COLO829 (cell line): ENCODE results near the gene KLRF1.

ENCODE experiments used
- DNase-seq: peaks from one replicate; pipeline ENCODE4 v3.0.0; 2012; ENCODE audit warnings: low spot score

The KLRF1 gene, protein sequence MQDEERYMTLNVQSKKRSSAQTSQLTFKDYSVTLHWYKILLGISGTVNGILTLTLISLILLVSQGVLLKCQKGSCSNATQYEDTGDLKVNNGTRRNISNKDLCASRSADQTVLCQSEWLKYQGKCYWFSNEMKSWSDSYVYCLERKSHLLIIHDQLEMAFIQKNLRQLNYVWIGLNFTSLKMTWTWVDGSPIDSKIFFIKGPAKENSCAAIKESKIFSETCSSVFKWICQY

DNA sequence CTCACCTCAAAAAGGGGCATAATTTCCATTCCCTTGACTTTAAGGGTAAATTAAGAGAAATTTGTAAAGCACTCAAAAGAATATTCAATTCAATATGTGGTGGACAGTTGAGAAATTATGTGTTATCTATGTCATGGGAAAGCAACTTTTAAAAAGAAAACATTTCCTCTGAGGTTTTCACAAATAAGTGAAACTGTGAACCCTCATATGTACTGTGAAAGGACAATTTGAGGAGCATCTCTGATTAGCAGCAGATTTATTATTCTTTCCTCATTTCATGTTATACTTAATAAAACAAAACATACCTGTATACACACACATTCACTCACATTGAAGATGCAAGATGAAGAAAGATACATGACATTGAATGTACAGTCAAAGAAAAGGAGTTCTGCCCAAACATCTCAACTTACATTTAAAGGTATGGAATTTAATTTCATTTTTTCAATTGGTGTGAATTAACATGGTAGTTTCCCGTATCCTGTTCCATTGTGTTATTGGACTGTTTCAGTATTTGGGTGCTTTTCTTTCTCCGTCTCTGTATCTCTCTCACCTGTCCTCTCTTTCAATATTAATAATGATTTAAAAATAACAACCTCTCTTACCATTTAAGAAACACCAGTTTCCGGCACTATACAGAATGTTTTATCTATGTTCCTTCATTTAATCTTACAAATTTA, at the start of gene KLRF1:
Gene KLRF1, plus strand, starts transcription at position 273 of the 680 bp plus-strand sequence. Its CDS starts 64 bp downstream, at position 337.
- DNase-seq: no peak

DNA sequence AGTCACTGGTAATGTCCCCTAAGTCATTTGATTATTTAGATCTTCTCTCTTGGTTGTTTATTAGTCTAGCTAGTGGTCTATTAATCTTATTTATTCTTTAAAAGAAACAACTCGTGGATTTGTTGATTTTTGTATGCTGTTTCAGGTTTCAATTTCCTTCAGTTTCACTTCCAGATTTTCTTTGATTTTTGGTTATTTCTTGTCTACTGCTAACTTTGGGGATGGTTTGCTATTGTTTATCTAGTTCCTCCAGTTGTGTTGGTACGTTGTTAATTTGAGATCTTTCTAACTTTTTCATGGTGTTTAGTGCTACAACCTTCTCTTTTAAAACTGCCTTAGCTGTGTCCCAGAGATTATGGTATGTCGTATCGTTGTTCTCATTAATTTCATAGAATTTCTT, 48.1 kb upstream of the KLRF1 start:
- DNase-seq: no peak

DNA sequence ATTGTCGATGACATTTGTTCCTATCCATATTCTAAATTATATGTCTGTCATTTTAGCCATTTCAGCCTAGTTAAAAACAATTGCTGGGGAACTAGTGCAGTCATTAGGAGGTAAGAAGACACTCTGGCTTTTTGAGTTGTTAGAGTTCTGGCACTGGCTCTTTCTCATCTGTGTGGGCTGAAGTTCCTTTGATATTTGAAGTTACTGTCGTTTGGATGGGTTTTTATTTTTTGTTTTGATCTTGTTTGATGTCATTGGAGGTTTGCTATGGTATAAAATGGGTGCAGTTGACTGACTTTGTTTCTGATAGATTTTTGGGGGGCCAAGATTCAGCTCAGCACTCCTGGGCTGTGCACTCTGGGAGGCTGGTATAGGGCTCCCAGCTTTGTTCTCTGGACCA, 45.9 kb upstream of the KLRF1 start:
- DNase-seq: no peak

DNA sequence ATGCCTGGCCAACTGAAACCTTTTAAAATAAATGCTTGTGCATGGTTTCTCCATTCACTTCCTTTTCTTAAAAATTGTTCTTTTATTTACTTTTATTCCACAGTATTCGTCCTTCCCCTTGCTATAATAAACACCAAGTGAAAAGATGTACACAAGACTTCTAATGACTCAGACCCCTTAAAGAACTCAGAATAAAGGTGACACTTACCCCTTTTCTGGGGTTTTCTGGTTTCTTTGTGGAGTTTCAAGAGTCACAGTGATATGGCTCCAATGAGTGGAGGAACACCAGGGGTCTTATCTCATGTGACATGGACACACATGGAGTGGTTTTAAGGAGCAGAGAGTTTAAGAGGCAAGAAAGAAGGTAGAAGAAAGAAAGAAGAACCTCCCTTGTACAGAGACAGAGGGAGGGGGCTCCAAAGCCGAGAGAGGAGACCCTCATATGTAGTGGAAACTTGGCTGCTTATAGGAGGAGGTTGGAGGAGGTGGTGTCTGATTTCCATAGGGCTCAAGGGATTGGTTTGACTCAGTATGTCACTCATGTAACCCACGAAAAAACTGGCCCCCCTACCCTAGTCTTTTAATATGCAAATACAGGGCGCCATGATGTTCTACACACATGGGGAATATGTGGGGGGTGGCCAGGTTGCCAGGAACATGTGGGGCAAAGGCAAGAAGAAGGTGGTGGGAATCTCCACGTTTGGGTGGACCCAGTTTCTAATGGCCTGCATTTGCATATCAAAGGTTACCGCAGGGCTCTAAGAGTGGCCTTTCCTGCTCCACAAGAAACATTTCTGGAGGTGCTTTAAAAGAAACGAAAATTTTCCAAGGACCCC, 44.5 kb upstream of the KLRF1 start:
- DNase-seq: no peak

DNA sequence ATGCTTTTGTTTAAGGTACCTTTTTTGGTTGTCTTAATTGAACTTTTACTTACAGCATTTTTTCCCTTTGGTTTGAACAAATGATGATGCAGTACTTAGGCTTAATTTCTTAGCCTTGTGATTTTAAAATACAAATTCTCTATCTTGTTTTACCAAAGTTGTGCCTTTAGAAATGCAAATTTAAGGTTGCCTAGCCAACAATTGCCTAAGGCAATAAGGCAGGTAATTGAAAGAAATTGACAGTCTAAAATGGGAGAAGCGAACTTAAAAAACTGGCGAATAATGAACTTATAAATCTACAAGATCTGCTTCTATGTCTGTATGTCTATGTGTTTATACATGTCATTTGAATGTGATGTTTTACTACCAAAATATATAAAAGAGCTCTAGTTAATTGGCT, 43.0 kb upstream of the KLRF1 start:
- DNase-seq: no peak

DNA sequence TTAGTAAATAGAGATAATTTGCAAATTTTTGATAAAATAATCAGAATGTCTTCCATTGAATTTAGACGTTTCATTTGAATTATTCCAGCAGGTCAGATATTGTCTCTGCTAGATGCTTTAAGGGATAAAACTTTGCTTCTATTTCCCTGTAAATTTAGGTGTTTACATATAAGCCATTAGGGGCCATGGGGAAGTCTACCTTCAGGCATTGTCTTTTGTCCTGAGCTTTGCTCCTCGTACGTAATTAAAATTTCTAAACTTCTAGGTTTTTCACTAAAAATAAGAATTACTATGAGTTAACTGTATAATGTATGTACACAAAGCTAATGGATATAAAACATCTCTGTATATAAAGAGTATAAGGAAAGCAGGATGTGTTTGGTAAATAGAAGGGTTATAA, 42.5 kb upstream of the KLRF1 start:
- no peak for DNase-seq

DNA sequence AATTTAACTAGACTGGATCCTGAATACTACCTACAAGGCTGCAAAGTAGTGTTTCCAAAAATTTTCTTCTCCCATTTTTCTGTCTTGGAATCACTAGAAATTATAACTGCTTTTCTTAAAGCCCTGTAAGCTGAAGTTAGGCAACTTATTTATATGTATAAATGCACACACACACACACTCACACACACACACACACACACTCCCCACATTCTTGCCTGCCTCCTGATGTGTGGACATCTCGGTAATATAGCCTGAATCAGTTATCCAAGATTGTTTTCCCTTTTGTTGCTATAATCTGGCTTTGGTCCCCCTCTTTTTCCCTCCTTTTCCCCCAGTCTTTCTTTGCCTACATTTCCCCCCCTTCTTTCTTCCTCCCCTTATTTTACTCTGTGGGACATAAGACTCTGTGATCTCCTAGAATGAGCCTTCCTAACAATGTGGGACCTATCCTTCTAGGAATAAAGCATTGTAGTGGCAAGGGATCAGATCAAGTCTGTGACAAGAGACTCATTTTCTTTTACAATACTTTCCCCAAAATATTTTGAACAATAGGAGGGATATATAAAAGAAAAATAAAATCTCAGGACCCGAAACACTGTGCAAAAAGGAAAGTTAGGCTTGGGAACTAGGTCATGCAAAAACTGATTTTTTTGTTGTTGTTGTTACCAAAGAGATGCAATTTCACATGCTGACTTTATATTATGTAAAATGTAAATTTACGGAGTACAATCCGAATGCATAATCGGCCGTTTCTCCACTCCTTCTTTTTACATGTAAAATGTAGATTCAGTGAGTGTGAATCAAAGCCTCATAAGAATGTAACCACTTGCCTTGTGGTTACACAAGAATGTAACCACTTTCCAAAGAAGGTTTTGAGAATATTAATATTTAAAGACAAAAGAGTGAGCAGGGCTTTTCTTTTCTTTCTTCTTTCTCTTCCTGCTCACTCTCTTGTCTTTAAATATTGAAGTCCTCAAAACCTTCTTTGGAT, 40.3 kb upstream of the KLRF1 start:
- DNase-seq: no peak

DNA sequence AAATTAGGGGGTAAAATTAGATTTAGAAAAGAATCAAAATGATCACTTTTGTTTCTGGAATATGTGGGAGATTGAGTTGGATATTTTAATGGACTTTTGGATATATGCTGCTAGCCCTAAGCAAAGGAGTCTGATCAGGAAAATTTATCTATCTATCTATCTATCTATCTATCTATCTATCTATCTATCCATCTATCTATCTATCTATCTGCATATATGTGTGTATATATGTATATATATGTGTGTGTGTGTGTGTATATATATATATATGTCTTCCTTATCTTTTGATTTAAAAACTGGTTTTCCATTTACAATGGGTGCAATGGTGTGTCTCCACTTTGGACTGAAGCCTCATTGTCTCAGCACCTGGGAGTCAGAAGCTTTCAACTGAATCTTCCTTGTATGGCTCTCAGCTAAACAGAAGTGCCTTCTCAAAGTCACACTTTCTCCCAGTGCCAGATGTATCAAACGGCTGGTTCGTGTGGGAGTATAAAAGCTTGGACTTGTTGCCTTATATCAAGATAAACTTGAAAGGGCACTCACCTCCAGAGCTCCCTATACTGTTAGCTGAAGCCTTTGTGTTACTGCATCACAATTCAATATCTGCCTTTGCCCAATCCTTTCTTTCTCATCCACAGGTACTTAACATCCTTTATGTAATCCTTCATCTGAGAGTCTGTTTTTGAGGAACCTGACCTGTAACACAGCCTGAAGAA, 34.9 kb upstream of the KLRF1 start:
- no peak for DNase-seq

DNA sequence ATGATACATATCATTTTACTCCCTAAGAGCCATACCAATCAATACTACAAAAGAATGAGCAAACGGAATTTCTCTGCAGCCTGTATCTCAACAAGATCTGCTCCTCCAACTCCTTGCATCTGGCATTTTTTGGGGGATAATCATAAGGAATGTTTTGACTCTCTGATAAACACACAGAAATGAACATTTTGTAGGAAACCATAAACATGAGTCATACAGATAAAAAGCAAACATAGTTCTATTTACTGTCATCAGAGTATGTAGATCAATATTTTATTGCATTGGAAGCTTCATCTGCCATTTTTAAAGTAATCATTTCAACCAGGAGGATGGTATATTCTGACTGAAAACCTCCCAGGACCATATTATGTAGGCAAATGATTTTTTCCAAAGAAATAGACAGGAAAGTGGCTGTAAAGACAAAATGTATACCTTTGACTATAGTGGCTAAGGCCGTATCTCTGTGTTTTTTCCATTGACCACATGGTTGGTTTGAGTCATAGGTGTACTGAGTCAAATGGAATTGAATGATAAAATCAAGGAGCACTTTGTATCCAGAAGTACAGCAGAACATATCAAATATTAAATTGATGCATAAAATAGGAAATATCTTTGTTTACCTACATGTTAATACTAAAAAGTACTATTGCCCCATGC, 34.2 kb upstream of the KLRF1 start:
- no peak for DNase-seq

DNA sequence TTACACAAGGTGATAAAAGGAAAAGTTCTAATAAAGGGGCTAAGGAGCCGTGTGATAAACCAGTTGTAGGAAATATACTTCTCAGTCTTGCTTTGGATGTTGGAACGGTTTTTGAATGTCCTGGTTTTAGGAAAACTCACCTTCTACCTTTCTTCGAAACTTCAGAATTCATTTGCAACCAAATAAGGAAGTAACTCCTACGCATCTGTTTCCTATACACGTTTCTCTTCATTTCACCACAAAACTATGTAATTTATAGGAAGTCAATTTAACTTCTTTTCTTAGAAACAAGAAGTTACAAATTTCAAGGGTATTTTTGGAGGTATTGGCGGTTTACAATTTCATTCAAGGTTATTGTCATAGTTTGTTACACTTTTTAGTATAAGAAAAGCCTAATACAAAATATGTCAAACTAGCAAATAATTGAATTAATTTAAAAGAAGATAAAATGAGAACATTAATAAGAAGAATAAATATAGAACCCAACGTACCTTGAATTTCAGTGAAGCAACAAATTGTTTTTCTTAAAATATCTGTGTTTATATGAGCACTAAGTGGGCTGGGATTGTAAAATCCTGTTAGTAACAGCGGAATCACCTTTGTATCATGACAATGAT, 33.4 kb upstream of the KLRF1 start:
- no peak for DNase-seq

DNA sequence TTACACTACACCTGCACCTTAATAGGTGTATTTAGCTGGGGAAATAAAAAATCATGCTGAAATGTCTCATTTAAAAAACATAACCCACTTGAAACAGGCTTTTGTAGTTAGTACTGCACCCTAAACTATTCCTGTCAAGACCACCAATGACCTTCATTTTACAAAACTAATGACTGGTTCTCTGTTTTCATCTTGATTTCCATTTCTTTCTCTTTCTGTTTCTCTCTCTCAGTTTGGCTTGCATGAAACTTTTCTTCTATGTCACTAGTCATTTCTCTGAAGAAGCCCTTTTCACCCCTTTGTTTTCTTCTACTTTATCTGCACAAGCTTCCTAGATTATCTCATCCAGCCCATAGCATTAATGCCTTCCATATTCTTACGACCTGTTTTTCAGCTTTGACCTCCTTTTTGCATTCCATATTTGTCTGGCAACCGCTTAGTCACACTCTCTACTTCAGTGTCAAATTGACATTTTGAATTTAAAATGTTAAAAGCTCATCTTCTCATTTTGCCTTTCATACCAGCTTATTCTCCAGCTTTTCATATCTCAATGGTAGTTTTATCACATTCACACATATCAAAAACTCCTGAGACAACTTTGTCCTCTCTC, 32.7 kb upstream of the KLRF1 start:
- DNase-seq: no peak

DNA sequence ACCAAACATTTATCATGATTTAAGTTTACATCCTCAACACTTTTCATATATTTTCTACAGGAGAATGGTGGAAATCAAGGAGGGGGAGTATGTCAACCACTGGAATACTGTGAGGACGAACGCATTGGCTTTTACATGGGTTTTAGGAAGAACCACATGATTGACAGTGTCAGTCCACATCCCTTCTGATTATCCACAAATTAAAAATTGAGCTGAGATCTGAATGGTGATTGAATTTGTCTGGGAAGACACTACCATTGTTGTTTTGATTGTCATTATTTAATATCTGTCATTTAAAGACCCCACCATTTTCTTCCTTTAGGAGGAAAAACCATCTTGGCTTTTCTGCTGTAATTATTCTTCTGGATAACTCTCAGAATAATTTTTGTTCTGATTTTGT, 31.3 kb upstream of the KLRF1 start:
- DNase-seq: no peak

DNA sequence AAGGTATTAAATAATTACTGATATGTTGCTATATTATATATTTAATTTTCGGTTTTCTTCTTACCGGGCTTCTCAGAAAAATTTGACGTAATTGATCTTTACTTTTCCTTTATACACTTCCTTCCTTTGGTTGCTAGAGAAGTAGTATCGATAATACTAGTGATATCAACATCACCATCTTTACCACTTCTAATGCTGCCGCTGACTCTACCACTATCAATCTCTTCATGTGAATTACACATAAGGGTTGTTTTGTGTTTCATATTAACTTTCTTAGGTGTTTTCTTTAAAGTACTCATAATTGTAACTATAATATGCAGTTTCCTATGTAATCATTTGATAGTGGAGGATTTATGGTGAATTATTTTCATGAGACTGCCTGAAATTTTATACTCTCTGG, 30.9 kb upstream of the KLRF1 start:
- DNase-seq: no peak

DNA sequence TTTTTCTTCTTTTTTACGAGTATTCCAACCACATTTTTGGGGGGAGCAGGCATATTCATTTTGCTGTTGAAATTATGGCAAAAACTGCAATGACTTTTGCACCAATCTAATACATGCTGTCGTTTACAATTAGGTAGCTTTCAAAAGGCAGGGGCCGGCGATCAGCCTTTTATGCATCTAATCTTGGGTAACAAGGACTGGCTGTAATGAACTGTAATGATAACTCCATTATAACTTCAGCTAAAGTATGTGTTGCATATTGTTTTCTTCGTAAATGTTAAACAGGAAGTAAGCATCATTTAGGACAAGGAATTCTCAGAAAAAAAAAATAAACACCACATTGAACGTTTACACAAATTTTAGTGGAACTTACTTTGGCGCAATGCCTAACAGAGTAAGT, 30.3 kb upstream of the KLRF1 start:
- no peak for DNase-seq

DNA sequence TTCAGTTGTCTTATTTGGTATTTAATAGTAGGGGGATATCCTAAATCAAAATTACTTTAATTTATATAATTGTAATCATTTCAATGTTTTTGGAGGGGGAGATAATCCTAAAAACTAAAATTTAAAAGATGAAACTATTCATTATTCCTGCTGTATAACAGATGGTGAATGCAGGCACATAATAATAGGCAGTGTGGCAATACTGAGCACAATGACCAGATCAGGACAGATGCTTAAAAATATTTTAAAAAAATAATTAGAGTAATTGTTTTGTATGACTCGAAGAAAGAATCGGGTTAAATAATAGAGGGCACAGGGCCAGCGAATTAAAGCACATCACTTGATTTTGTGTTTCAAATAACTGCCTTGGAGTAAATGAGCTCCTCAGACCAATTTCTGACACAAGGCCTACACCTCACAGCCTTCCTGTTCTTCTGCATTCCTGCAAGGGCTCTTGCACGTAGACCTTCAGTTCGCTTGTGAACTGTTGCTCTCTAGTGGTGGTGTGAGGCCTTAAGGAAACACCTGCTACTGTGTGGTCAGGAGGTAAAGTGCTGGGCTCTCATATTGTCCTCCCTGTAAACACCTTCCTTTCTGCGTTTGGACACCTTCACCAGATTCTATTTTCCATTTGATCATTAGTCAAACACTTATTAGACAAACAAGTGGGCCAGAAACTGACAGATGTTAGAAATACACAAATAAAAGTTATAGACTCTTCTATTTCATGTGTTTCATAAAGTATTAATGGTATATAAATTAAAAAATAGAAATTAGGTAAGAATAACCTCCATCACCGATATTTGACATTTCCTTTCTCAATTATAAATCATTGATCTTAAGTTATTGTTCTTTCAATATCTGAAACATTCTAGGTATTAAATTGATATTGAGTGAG, 29.3 kb upstream of the KLRF1 start:
- no peak for DNase-seq

DNA sequence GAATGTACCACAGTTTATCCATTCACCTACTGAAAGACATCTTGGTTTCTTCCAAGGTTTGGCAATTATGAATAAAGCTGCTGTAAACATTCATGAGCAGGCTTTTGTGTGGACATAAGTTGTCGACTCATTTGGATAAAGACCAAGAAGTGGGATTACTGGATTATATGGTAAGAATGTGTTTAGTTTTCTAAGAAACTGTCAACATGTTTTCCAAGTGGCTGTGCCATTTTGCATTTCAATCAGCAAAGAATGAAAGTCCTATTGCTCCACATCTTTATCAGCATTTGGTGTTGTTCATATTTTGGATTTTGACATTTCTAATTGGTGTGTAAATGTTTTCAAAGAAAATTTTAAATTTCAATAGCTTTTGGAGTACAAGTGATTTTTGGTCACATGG, 27.3 kb upstream of the KLRF1 start:
- DNase-seq: no peak

DNA sequence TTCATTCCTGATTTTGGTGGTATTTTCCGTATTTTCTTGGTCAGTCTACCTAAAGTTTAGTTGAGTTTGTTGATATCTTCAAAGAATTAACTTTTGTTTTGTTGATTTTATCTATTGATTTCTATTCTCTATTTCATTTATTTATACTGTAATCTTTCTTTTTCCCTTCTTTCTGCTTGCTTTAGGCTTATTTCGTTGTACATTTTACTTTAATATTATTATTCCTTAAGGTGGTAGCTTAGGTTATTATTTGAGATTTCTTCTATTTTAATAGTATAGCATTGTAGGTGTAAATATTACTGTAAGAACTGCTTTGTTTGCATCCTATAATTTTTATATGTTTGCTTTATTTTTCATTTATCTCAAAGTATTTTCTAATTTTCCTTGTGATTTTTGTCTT, 21.4 kb upstream of the KLRF1 start:
- DNase-seq: no peak

DNA sequence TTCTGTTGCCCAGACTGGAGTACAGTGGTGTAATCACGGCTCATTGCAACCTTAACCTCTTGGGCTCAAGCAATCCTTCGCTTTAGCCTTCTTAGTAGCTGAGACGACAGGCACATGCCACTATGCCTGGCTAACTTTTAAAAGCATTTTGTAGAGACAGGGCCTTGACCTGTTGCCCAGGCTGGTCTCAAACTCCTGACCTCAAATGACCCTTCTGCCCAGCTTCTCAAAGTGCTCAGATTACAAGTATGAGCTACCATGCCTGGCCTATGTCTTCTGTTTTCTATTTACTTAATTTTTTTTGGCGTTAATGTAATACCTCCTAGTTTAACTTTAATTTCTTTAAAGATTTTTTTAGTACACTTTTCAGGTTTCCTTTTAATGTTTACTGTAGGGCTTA, 20.6 kb upstream of the KLRF1 start:
- DNase-seq: no peak

DNA sequence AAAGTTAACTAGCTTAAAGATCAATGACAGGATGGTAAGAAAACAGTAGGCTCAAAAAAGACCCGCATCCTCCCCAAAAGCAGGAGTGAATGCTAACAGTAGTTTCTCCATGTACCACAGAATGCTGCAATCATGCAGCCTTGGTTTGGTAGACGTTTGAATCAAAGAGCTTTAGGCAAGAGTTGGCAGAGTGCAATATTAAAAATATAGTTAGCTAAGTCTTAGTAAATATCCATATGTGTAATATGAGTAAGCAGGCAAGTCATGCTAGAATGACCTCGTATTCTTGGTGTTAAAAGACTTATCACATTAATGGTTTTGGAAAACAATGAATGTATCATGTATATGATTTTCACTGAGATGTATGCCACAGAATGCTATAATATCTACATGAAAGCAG, 18.8 kb upstream of the KLRF1 start:
- no peak for DNase-seq
